Iris pigment epithelial cell (primary cell): ENCODE results near the gene RASL10B.
"Not testable (repeated sequence)": the region's sequence is repeated elsewhere in the genome, so short reads cannot be mapped to it uniquely, and the experiment has no call there.

ENCODE experiments used
- DNase-seq: peaks from one replicate; pipeline ENCODE4 v3.0.0-alpha.2; 2011; ENCODE audit warnings: low read depth

Gene RASL10B

GRCh38 chr17:35731239-35731916 lies at the start of gene RASL10B:
RASL10B (plus strand) TSS chr17:35731639; CDS start chr17:35735185, 3,546 bp downstream.
- peak; percentile 60 for DNase-seq

GRCh38 chr17:35683591-35683990 lies 47.8 kb upstream of the RASL10B start:
- no peak for DNase-seq

GRCh38 chr17:35684055-35684802 lies 47.2 kb upstream of the RASL10B start:
- DNase-seq: peak; percentile 84

GRCh38 chr17:35692512-35693210 lies 38.8 kb upstream of the RASL10B start:
- no peak for DNase-seq

GRCh38 chr17:35693662-35694061 lies 37.8 kb upstream of the RASL10B start:
- DNase-seq: no peak

- no peak for DNase-seq
These were observed 36.5 kb upstream of the RASL10B start for GRCh38 chr17:35694906-35695305.

- DNase-seq: no peak
These were observed 35.8 kb upstream of the RASL10B start for GRCh38 chr17:35695613-35696012.

- DNase-seq: no peak
These were observed 32.6 kb upstream of the RASL10B start for GRCh38 chr17:35698800-35699199.

- DNase-seq: no peak
These were observed 31.3 kb upstream of the RASL10B start for GRCh38 chr17:35700150-35700549.

GRCh38 chr17:35701491-35701890 lies 29.9 kb upstream of the RASL10B start:
- DNase-seq: no peak

- not testable (repeated sequence) for DNase-seq
These were observed 28.1 kb upstream of the RASL10B start for GRCh38 chr17:35703308-35703707.

GRCh38 chr17:35705230-35705629 lies 26.2 kb upstream of the RASL10B start:
- no peak for DNase-seq

- no peak for DNase-seq
These were observed 25.7 kb upstream of the RASL10B start for GRCh38 chr17:35705705-35706104.

- no peak for DNase-seq
These were observed 23.3 kb upstream of the RASL10B start for GRCh38 chr17:35708149-35708548.

- DNase-seq: no peak
These were observed 22.5 kb upstream of the RASL10B start for GRCh38 chr17:35708951-35709350.

- DNase-seq: peak; percentile 61
These were observed 21.6 kb upstream of the RASL10B start for GRCh38 chr17:35709874-35710273.

- DNase-seq: no peak
These were observed 20.5 kb upstream of the RASL10B start for GRCh38 chr17:35710950-35711349.

GRCh38 chr17:35713069-35713728 lies 18.2 kb upstream of the RASL10B start:
- DNase-seq: peak; percentile 97

- DNase-seq: no peak
These were observed 16.5 kb upstream of the RASL10B start for GRCh38 chr17:35714988-35715387.

GRCh38 chr17:35715416-35715815 lies 16.0 kb upstream of the RASL10B start:
- no peak for DNase-seq

- DNase-seq: no peak
These were observed 15.3 kb upstream of the RASL10B start for GRCh38 chr17:35716173-35716572.

GRCh38 chr17:35716897-35717465 lies 14.5 kb upstream of the RASL10B start:
- peak; percentile 71 for DNase-seq
